Testis (tissue), 2 donors: ENCODE results near the gene CCNY.

Experiments used
- POLR2A ChIP-seq: fragments of 450-650 bp; IDR thresholded peaks from one replicate; pipeline ENCODE4 v1.6.1; 2017; ENCODE audit warnings: antibody characterized with exemption, mild to moderate bottlenecking, moderate library complexity
- TF ChIP-seq, protein P1 (sequence below), 3 experiments: fragments of 450-650 bp in 2 of 3; fragments of 200-600 bp in 1 of 3; sonication (generic) in 1 of 3; IDR thresholded peaks; one replicate each; pipeline ENCODE4 v1.5.1; 2016 to 2019; ENCODE audit warnings: antibody characterized with exemption in 3 of 3, mild to moderate bottlenecking in 2 of 3, moderate library complexity in 1 of 3

GRCh38 chr10:35327790-35328403 is 8.4 kb upstream of the CCNY start:
- no peak for TF ChIP-seq POLR2A
- TF ChIP-seq, protein P1, sequence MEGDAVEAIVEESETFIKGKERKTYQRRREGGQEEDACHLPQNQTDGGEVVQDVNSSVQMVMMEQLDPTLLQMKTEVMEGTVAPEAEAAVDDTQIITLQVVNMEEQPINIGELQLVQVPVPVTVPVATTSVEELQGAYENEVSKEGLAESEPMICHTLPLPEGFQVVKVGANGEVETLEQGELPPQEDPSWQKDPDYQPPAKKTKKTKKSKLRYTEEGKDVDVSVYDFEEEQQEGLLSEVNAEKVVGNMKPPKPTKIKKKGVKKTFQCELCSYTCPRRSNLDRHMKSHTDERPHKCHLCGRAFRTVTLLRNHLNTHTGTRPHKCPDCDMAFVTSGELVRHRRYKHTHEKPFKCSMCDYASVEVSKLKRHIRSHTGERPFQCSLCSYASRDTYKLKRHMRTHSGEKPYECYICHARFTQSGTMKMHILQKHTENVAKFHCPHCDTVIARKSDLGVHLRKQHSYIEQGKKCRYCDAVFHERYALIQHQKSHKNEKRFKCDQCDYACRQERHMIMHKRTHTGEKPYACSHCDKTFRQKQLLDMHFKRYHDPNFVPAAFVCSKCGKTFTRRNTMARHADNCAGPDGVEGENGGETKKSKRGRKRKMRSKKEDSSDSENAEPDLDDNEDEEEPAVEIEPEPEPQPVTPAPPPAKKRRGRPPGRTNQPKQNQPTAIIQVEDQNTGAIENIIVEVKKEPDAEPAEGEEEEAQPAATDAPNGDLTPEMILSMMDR (IDR thresholded peaks at IDR 0.05), result no peak
